Sigmoid colon (tissue), 4 donors: ENCODE data around the gene ASIC5.
"Not testable (repeated sequence)": the region's sequence is repeated elsewhere in the genome, so short reads cannot be mapped to it uniquely, and the experiment has no call there.

Experiments used
- EP300 ChIP-seq, 4 donors: sonication (generic); formaldehyde crosslinking; IDR thresholded peaks; one replicate each; pipeline ENCODE4 v1.6.1; 2017; ENCODE audit warnings: antibody characterized with exemption in 4 of 4
- POLR2A ChIP-seq, 2 donors: fragments of 450-650 bp; IDR thresholded peaks; one replicate each; pipeline ENCODE4 v1.6.1; 2016; ENCODE audit warnings: antibody characterized with exemption in 2 of 2, mild to moderate bottlenecking in 2 of 2, moderate library complexity in 2 of 2
- TF ChIP-seq, protein P1 (sequence below), 4 experiments: fragments of 450-650 bp in 3 of 4; fragments of 200-600 bp in 1 of 4; IDR thresholded peaks; one replicate each; pipeline ENCODE4 v1.5.1; 2016 to 2019; ENCODE audit warnings: antibody characterized with exemption in 4 of 4, mild to moderate bottlenecking in 3 of 4, moderate library complexity in 2 of 4

DNA sequence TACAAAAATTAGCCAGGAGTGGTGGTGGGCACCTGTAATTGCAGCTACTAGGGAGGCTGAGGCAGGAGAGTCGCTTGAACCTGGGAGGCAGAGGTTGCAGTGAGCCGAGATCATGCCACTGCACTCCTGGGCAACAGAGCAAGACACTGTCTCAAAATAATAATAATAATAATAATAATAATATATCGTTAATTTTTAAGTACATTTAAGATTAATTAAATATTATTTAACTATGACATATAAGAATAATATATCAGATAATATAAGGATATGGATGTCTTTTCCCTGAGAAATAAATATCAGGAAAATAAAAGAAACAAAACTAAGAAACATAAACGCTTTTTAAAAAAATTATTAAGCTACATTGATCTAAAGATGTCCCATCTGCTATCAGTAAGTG lies 68.5 kb downstream of the ASIC5 start:
- TF ChIP-seq, protein P1, sequence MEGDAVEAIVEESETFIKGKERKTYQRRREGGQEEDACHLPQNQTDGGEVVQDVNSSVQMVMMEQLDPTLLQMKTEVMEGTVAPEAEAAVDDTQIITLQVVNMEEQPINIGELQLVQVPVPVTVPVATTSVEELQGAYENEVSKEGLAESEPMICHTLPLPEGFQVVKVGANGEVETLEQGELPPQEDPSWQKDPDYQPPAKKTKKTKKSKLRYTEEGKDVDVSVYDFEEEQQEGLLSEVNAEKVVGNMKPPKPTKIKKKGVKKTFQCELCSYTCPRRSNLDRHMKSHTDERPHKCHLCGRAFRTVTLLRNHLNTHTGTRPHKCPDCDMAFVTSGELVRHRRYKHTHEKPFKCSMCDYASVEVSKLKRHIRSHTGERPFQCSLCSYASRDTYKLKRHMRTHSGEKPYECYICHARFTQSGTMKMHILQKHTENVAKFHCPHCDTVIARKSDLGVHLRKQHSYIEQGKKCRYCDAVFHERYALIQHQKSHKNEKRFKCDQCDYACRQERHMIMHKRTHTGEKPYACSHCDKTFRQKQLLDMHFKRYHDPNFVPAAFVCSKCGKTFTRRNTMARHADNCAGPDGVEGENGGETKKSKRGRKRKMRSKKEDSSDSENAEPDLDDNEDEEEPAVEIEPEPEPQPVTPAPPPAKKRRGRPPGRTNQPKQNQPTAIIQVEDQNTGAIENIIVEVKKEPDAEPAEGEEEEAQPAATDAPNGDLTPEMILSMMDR (IDR thresholded peaks at IDR 0.05) = not testable (repeated sequence)
- not testable (repeated sequence) for TF ChIP-seq EP300, POLR2A (IDR thresholded peaks at IDR 0.05)
